Measurements from ENCODE around the gene ADAMTS14. TPM values are rescaled to one million over a fixed set of nuclear protein-coding genes. Genes with fewer than 3 reads are reported as not detected.
"Not testable (repeated sequence)": the region's sequence is repeated elsewhere in the genome, so short reads cannot be mapped to it uniquely, and the experiment has no call there.

The ADAMTS14 gene
- total RNA-seq, 1 donor from 2014 or later = 4.1 TPM

GRCh38 chr10:70664702-70665195 lies 7.6 kb upstream of the ADAMTS14 start:
- peaks cover 17% of the 10 kb centered on the region for H3K27me3 Mint-ChIP-seq (ENCODE audit: low read depth)
- H3K36me3 Mint-ChIP-seq = no peaks in the 10 kb centered on the region
- no peak overlapping the region for H3K4me3 Mint-ChIP-seq
- peaks cover 8% of the 10 kb centered on the region for H3K9me3 Mint-ChIP-seq
- H3K27ac Mint-ChIP-seq = peak overlapping the region; percentile 76
- DNase-seq (ENCODE audit: low spot score in 2 of 2, unreplicated experiment in 2 of 2) = no peak
- peaks cover 23% of the 10 kb centered on the region for H3K4me1 Mint-ChIP-seq
- TF ChIP-seq CTCF (IDR thresholded peaks at IDR 0.05; ENCODE audit: unreplicated experiment) = no peak

- no peak for TF ChIP-seq CTCF (IDR thresholded peaks at IDR 0.05; ENCODE audit: unreplicated experiment)
- no peak overlapping the region for H3K27ac Mint-ChIP-seq
- peaks cover 8% of the 10 kb centered on the region for H3K9me3 Mint-ChIP-seq
- no peak overlapping the region for H3K4me3 Mint-ChIP-seq
- DNase-seq (ENCODE audit: low spot score in 2 of 2, unreplicated experiment in 2 of 2) = no peak
- no peaks in the 10 kb centered on the region for H3K36me3 Mint-ChIP-seq
- peaks cover 36% of the 10 kb centered on the region for H3K27me3 Mint-ChIP-seq (ENCODE audit: low read depth)
- peaks cover 17% of the 10 kb centered on the region for H3K4me1 Mint-ChIP-seq
Observed at GRCh38 chr10:70666960-70667798, 5.1 kb upstream of the ADAMTS14 start.

- H3K27ac Mint-ChIP-seq = peak overlapping the region; percentile 14
- H3K9me3 Mint-ChIP-seq; H3K36me3 Mint-ChIP-seq; H3K4me3 Mint-ChIP-seq; DNase-seq (ENCODE audit: low spot score in 2 of 2, unreplicated experiment in 2 of 2): not testable (repeated sequence)
- peaks cover 36% of the 10 kb centered on the region for H3K27me3 Mint-ChIP-seq (ENCODE audit: low read depth)
- peaks cover 13% of the 10 kb centered on the region for H3K4me1 Mint-ChIP-seq
Observed at GRCh38 chr10:70667818-70668217, 4.5 kb upstream of the ADAMTS14 start.

- H3K36me3 Mint-ChIP-seq = no peaks in the 10 kb centered on the region
- no peak overlapping the region for H3K27ac Mint-ChIP-seq
- DNase-seq (ENCODE audit: low spot score in 2 of 2, unreplicated experiment in 2 of 2) = no peak
- H3K27me3 Mint-ChIP-seq (ENCODE audit: low read depth) = peaks cover 43% of the 10 kb centered on the region
- H3K9me3 Mint-ChIP-seq = peaks cover 8% of the 10 kb centered on the region
- no peak for TF ChIP-seq CTCF (IDR thresholded peaks at IDR 0.05; ENCODE audit: unreplicated experiment)
- peaks cover 17% of the 10 kb centered on the region for H3K4me1 Mint-ChIP-seq
- no peak overlapping the region for H3K4me3 Mint-ChIP-seq
Observed at GRCh38 chr10:70668454-70668970, 3.8 kb upstream of the ADAMTS14 start.

- DNase-seq (ENCODE audit: low spot score in 2 of 2, unreplicated experiment in 2 of 2) = no peak
- Mint-ChIP-seq H3K36me3 (no peaks in the 10 kb centered on the region), H3K4me3 (no peak overlapping the region), H3K27me3 (ENCODE audit: low read depth) (peaks cover 48% of the 10 kb centered on the region), H3K27ac (no peak overlapping the region), H3K4me1 (peaks cover 19% of the 10 kb centered on the region), H3K9me3 (peaks cover 8% of the 10 kb centered on the region)
- TF ChIP-seq CTCF (IDR thresholded peaks at IDR 0.05; ENCODE audit: unreplicated experiment) = no peak
Observed at GRCh38 chr10:70669015-70669414, 3.3 kb upstream of the ADAMTS14 start.

- no peak overlapping the region for H3K4me3 Mint-ChIP-seq
- H3K36me3 Mint-ChIP-seq = no peaks in the 10 kb centered on the region
- TF ChIP-seq CTCF (IDR thresholded peaks at IDR 0.05; ENCODE audit: unreplicated experiment) = no peak
- H3K27me3 Mint-ChIP-seq (ENCODE audit: low read depth) = peaks cover 56% of the 10 kb centered on the region
- no peak for DNase-seq (ENCODE audit: low spot score in 2 of 2, unreplicated experiment in 2 of 2)
- H3K27ac Mint-ChIP-seq = no peak overlapping the region
- peaks cover 11% of the 10 kb centered on the region for H3K4me1 Mint-ChIP-seq
- H3K9me3 Mint-ChIP-seq = peaks cover 8% of the 10 kb centered on the region
Observed at GRCh38 chr10:70669732-70670317, 2.5 kb upstream of the ADAMTS14 start.
